Measurements from ENCODE around the gene PREX1.
"Not testable (repeated sequence)": the region's sequence is repeated elsewhere in the genome, so short reads cannot be mapped to it uniquely, and the experiment has no call there.

PREX1 gene

DNA sequence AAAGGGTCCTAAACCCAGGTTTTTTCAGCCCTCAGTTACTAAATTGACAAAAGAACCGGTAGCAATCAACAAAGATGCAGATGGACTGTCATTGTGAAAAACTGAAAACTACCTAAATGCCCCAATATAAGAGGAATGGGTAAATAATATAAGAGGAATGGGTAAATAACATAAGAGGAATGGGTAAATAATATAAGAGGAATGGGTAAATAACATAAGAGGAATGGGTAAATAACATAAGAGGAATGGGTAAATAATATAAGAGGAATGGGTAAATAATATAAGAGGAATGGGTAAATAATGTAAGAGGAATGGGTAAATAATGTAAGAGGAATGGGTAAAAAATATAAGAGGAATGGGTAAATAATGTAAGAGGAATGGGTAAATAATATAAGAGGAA, 15.7 kb downstream of the PREX1 start:
- not testable (repeated sequence) for DNase-seq (ENCODE audit: low read depth in 2 of 2)

DNA sequence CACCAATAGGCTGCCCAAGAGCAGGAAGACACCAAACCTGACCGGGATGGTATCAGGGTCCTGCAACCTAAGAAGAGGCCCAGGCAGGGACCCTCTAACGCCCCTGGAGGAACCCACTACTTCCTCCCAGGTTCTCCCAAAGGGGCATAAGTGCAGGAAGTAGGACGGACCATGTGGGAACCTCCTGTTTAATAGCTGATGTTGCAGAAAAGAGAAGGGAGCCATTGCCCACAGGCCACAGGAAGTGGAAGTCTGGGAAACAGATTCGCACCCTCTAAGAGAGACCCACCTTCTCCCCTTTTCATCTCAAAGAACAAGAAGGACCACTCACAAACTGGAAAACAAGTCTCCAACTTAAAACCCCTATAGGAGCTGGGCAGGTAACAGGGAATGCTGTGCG, 18.1 kb downstream of the PREX1 start:
- no peak for DNase-seq (ENCODE audit: low read depth in 2 of 2)

- no peak for DNase-seq (ENCODE audit: low read depth in 2 of 2)
Measured at GRCh38 chr20:48808382-48809034, 19.3 kb downstream of the PREX1 start.

DNA sequence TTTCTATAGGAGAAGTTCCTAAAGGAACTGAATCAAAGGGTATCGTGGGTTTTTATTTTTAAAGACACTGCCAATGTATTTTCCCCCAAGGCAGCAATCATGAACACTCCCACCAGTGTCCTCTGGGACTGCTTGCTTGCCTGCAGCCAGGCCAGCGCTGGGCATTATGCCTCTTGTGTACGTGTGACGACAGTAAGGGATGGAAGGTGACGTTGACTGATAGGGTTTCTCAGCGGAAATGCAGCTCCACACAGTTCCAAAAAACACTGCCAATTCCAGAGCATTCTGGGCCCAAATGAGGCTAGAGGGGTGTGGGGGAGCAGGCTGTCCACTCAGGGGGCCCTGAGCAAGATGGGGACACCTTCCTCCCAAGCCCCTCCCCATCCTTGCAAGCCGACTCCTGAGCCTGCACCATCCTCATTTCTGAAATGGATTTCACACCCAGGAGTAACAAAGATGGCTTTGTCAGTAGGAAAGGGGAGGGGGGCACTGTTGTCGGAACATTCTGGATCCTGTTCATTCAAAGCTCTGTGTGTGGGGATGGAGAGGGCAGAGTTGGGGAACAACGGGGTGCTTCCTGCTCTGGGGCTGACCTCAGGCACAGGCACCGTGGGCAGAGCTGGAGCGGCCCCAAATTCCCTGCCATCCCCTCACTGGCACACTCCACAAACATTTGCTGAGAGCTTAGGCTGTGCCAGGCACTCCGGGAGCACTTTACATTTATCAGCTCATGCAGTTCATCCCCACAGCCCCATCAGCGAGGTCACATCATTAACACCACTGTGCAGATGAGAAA, 20.0 kb downstream of the PREX1 start:
- no peak for DNase-seq (ENCODE audit: low read depth in 2 of 2)

GRCh38 chr20:48807051-48807450, 20.7 kb downstream of the PREX1 start:
- DNase-seq (ENCODE audit: low read depth in 2 of 2) = no peak

DNA sequence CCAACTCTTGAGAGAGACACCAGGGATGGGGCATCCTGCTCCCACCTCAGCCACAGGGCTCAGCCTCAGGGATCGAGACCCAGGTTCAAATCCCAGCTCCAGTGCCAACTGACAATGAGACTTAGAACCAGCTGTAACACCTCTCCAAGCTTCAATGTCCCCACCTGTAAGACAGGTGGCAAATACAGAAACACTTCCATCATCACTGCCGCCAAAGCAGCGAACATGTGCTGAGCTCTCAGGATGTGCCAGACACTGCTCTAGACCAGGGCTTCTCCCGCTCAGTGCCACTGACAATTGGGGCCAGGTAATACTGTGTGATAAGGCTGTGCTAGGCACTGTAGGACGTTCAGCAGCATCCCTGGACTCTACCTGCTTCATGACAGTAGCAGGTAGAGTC, 22.1 kb downstream of the PREX1 start:
- no peak for DNase-seq (ENCODE audit: low read depth in 2 of 2)

DNA sequence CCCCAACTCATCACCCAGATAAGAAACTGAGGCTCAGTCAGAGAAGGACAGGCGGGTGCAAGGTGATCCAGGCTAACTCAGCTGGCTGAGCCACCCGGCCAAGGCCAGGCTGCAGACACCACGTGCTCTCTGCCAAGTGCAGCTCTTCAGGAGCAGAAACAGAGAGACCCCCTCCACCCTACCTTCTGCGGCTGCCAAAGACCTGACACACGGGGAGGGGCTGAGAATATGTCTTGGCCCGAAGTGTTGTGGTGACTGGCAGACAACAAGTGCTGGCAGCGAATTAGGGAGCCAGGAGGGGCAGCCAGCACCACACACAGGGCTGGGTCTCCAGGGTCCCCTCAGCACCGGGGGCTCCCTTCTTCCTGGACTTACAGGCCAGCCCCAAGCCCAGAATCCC, 22.5 kb downstream of the PREX1 start:
- DNase-seq (ENCODE audit: low read depth in 2 of 2) = no peak

GRCh38 chr20:48804300-48804980, 23.4 kb downstream of the PREX1 start:
- no peak for DNase-seq (ENCODE audit: low read depth in 2 of 2)

- no peak for DNase-seq (ENCODE audit: low read depth in 2 of 2)
Measured at GRCh38 chr20:48803176-48804053, 24.4 kb downstream of the PREX1 start.

- DNase-seq (ENCODE audit: low read depth in 2 of 2) = no peak
Measured at GRCh38 chr20:48802647-48803046, 25.2 kb downstream of the PREX1 start.

GRCh38 chr20:48802216-48802615, 25.6 kb downstream of the PREX1 start:
- no peak for DNase-seq (ENCODE audit: low read depth in 2 of 2)

GRCh38 chr20:48801197-48801596, 26.6 kb downstream of the PREX1 start:
- no peak for DNase-seq (ENCODE audit: low read depth in 2 of 2)

DNA sequence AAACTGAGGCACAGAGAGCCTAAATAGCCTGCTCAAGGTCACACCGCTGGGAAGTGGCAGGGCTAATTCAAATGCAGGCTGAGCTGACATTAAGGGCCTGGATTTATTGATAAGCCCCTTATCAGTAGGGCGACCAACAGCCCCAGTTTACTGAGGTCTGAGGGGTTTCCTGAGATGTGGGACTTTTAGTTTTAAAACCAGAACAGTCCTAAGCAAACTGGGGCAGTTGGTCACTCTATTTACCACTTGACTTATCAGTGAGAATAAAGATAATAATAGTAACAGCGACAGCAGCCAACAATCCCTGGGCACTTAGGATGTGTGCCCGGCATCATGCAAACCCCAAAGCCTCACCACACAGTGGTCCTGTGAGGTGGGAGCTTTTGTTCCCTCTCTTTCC, 27.6 kb downstream of the PREX1 start:
- no peak for DNase-seq (ENCODE audit: low read depth in 2 of 2)

GRCh38 chr20:48799328-48800105, 28.3 kb downstream of the PREX1 start:
- DNase-seq (ENCODE audit: low read depth in 2 of 2) = no peak

DNA sequence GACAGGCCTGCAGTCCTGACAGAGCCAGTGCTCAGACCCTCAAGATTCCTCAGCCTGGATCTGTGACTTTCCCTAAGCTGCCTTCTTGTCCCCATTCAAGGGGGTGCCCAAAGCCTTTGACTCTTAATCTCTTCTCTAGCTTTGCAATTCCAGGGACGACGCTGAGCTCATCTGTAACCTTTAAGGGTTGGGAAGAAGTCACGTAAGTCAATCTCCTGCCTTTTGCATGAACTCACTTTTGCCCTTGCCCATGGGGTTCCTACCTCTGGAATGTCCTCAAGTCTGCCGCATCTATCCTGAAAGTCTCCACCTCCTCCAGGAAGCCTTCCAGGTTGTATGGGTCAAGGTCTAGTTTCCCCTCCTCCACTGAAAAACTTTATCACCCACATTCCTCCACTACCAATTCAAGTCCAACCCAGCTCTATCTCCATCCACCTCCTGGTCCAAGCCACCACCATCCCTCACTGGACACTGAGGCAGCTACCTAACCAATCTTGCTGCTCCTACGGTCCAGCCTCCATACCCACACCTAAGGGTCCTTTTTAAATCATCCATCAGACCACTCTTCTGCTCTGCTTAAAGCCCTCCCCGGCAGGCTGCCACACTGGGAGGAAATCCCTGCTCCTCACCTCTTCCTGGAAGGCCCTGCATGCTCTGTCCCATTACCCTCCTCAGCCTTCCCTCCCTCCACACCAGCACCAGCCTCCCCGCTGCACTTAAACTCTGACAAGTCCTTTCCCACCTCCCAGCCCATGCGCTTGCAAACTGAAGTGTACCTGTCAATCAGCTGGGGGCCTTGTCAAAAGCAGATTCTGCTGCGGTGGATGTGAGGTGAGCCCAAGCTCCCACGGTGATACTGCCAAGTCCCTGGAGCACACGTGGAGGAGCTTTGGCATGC, 29.7 kb downstream of the PREX1 start:
- DNase-seq (ENCODE audit: low read depth in 2 of 2) = no peak

- DNase-seq (ENCODE audit: low read depth in 2 of 2) = no peak
Measured at GRCh38 chr20:48797275-48797825, 30.4 kb downstream of the PREX1 start.

DNA sequence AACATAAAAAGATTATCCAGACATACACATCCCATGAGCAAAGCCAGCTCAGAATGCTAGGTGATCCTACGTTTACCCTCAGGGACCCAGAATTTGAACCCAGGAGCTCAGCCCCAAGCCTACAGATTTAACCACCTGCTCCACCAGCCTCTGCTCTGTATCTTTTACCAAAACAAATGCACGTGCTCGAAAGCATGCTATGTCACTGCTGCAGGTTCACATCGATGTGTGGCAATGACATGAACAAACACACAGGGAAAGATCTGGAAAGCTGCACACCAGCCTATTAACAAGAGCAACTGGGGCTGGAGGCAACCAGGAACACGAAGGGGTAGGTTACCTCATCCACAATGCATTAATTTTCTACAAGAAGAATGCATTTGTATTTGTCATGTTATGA, 32.1 kb downstream of the PREX1 start:
- DNase-seq (ENCODE audit: low read depth in 2 of 2) = no peak

DNA sequence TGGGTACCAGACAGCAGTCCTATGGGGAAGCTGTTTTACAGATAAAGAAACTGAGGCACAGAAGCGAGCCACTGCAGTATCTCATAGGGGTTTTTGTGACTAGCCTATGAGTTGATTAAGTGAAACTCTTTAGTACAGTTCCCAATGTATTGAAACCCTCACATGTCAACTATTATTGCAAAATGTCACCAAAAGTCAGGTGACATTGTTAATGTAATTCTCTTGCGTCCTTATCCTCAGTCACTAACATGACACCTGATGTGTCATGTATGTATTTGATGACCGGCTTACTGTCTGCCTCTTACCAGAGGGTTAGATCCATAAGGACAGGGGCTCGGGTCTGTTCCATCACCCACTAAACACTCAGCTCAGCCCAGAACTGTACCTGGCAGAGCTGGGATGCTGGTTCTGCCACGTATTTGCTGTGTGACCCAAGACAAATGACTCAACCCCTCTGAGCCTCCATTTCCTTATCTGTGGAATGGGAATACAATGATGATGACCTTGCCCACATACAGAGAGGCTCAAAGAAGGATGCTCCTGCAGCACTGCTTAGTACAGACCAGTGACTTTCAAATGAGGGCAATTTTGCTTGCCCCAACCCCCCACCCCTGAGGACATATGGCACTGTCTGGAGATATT, 32.9 kb downstream of the PREX1 start:
- no peak for DNase-seq (ENCODE audit: low read depth in 2 of 2)

DNA sequence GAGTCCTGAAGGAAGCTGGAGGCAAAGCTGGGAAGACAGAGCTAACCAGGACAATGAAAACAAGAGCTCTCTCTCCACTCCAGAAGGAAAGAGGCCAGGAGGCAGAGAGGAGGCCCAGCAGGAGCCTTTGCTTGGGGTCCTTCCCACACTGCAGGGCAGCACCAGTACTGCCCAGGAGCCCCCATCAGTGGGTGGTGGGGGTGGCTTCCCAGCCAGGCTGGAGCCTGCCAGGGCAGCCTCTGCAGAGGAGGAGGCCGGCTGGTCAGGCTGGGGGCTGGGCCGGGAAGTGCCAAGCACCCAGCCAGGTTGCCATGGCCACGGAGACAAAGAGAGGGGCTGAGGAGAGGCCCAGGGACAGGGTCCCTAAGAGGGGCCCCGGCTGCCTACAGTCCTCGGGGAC, 33.4 kb downstream of the PREX1 start:
- DNase-seq (ENCODE audit: low read depth in 2 of 2) = no peak
